ENCODE measurements around the gene AP1S2.

The AP1S2 gene

DNA sequence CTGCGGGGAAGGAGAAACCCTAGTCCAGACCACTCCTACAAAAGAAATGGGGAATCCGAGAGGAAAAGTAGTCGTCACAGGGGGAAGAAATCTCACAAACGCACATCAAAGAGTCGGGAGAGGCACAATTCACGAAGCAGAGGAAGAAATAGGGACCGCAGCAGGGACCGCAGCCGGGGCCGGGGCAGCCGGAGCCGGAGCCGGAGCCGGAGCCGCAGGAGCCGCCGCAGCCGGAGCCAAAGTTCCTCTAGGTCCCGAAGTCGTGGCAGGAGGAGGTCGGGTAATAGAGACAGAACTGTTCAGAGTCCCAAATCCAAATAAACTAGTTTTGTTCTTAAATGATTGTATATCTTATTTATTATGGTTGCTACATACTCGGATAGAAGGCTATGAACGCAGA, 31.7 kb downstream of the AP1S2 start:
- H3K4me3 ChIP-seq (ENCODE audit: low read depth, low read length), result no peak overlapping the region
- TF ChIP-seq, protein P1, sequence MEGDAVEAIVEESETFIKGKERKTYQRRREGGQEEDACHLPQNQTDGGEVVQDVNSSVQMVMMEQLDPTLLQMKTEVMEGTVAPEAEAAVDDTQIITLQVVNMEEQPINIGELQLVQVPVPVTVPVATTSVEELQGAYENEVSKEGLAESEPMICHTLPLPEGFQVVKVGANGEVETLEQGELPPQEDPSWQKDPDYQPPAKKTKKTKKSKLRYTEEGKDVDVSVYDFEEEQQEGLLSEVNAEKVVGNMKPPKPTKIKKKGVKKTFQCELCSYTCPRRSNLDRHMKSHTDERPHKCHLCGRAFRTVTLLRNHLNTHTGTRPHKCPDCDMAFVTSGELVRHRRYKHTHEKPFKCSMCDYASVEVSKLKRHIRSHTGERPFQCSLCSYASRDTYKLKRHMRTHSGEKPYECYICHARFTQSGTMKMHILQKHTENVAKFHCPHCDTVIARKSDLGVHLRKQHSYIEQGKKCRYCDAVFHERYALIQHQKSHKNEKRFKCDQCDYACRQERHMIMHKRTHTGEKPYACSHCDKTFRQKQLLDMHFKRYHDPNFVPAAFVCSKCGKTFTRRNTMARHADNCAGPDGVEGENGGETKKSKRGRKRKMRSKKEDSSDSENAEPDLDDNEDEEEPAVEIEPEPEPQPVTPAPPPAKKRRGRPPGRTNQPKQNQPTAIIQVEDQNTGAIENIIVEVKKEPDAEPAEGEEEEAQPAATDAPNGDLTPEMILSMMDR (IDR thresholded peaks at IDR 0.05; ENCODE audit: borderline replicate concordance, insufficient read depth, low read depth, low read length), result no peak

DNA sequence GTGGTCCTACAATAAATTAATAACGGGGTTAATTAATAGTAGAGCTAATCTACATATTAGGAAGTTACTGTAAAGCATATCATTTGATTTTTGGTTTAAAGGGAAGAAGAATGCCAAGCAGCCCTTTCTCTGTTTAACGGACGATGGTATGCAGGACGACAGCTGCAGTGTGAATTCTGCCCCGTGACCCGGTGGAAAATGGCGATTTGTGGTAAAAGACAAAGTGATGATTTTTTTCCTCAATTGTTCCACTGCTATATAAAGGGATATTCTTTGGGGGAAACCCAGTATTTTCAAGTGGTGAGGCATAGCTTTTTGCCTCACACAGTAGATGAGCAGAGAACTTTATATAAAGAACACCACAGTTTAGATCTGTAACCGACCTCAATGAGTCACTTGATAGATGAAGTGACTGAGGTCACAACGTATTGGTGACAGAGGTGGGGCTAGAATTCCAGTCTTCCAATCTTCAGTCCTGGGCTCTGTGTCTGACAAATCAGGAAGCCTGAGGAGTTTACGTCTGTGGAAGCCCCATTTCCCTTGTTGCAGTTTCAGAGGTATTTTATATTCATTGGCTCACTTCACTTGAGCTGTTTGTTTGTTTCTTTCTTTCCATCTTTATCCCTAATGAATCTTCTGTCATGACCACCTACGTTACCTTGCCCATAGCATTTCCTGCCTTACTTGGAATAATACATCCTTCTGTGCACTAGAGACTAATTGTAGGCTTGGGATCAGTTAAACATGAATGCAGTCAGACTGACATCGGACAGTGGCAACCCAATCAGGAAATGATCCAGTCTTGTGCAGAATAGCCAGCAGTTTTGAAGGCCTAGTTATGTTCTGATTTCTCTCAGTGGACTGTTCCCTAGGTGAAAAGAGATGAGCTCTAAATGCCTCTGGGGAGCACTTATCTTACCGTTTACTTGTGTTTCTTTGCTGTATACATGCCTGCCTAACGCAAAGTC, 34.2 kb downstream of the AP1S2 start:
- TF ChIP-seq, protein P1 (IDR thresholded peaks at IDR 0.05; ENCODE audit: borderline replicate concordance, insufficient read depth, low read depth, low read length), result no peak
- H3K4me3 ChIP-seq (ENCODE audit: low read depth, low read length), result no peak overlapping the region

DNA sequence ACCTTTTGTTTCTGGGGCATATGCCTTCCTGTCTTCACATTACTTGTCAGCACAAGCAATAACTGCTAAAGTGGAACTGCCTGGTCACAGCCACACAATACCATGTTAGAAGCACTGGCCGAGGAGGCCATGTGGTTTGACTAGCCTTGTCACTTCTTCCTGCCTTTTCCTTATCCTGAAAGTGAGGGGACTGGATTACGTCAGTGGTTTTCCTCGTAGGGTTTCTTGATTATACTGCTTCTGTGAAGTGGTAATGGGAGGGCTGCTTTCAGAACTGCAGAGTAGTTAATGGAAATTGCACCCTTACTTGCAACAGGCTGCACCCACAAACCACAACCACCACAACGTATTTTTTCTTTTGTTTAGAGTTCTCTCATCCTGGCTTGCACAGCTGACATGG, 37.7 kb downstream of the AP1S2 start:
- H3K4me3 ChIP-seq (ENCODE audit: low read depth, low read length), result no peak overlapping the region
- TF ChIP-seq, protein P1 (IDR thresholded peaks at IDR 0.05; ENCODE audit: borderline replicate concordance, insufficient read depth, low read depth, low read length), result no peak

DNA sequence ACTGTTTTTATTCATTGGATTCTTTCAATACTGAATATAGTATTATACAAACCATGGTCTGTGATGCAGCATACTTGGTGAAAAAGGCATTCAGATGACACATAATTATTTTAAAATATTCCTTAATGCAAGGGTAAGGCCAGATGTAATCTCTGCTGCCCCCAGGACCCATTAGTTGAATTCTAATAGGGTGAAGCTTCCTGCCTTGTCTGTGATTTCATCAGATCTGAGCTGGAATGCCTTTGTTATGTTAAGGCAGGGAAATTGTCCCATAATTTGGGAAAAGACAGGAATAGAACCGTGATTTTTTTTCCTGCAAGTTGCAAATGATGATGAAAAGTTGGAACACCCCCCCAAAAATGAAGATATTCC, 38.2 kb downstream of the AP1S2 start:
- TF ChIP-seq, protein P1 (IDR thresholded peaks at IDR 0.05; ENCODE audit: borderline replicate concordance, insufficient read depth, low read depth, low read length), result no peak
- no peak overlapping the region for H3K4me3 ChIP-seq (ENCODE audit: low read depth, low read length)

DNA sequence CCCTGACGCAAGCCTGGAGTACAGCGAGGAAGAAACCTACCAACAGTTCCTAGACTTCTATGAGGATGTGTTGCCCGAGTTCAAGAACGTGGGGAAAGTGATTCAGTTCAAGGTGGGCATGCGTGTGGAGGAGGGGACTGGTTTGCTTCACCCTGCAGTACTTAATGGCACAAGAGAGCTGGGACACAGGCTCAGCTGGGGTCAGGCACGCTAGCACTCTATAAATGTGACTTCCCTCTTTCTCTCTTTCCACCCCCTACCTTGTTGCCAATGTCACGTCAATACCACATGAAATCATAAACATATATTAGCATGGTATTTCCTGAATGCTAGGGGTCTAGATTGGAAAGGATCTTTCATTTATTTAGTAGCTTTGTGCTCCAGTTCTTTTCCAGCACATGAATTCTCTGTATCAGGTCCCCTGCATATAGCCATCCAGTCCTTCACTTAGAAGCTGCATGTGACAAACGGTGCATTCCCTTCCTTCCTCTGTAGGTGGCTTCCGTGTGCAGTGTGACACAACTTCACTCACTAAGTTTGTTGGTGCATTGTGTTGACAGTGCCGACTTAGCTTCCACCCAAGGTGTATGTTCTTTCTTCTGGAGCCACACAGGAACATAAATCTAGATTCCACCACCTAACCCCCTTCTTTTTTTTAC, 38.7 kb downstream of the AP1S2 start:
- TF ChIP-seq, protein P1 (IDR thresholded peaks at IDR 0.05; ENCODE audit: borderline replicate concordance, insufficient read depth, low read depth, low read length), result peak; percentile 61
- no peak overlapping the region for H3K4me3 ChIP-seq (ENCODE audit: low read depth, low read length)

DNA sequence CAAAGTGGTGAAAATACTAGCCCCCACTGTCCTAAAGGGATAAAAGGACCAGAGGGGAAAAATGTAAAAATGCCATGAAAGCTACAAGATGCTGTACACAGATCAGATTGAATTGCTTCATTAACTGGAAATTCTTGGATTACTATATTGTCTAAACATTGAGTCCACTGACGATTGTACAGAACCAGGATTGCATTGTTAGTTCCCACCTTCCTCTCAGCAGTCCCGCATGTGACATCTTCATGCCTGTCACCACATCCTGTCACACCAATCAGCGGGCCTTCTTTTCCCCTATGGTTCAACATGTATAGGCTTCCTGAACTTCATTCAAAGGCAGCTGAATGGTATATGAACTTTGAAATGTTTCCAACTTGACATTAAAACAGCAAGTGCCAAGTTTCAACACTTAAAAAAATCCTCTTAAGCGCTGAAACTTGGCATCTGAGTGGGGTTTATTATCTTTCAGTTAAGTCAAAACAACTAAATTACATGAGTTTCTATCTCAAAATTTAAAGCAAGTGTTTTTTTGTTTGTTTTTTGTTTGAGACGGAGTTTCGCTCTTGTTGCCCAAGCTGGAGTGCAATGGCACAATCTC, 39.7 kb downstream of the AP1S2 start:
- TF ChIP-seq, protein P1 (IDR thresholded peaks at IDR 0.05; ENCODE audit: borderline replicate concordance, insufficient read depth, low read depth, low read length), result no peak
- no peak overlapping the region for H3K4me3 ChIP-seq (ENCODE audit: low read depth, low read length)

Measured in GM12875 (cell line).